HepG2 (cell line): ENCODE data around the gene CCDC14. TPM values are rescaled to one million over a fixed set of nuclear protein-coding genes. Genes with fewer than 3 reads are reported as not detected.

Source experiments
- ATAC-seq: fragments of 200-7000 bp; cut with Tn5 transposase; 3 replicates; pipeline ENCODE4 v1.9.1; 2020; ENCODE audit warnings: mild to moderate bottlenecking, moderate library complexity
- BruUV-seq: library from RNA; stranded (reverse); fragments of 400-500 nt; replicated peaks from 2 replicates; lab custom pipeline; 2021; lab: Mats Ljungman, UMichigan
- CTCF ChIA-PET: fragments of 300-600 bp; formaldehyde crosslinking; extraction: SDS; loops from one replicate; lab custom pipeline; 2021; ENCODE audit warnings: low total read pairs, inconsistent platforms, low intra/inter-chr PET ratio; lab: Yijun Ruan, JAX
- POLR2A ChIA-PET: fragments of 350-600 bp; sonication (Branson Sonifier 250); formaldehyde crosslinking; loops from one replicate; lab custom pipeline; 2020; ENCODE audit warnings: antibody characterized with exemption, inconsistent platforms; lab: Yijun Ruan, JAX
- DNase-seq: peaks from one replicate; pipeline ENCODE4 v3.0.0-alpha.2; 2015; ENCODE audit warnings: low spot score
- FAIRE-seq: peaks from 3 replicates; lab custom pipeline; 2011; peaks lifted over from hg19 to GRCh38; lab: Jason Lieb, UNC
- H2AFZ ChIP-seq: one replicate; pipeline ENCODE4 v1.6.1; 2011; ENCODE audit warnings: low read length, inconsistent platforms
- H3K27ac ChIP-seq: fragments of 300-600 bp; 3 replicates; pipeline ENCODE4 v1.8.0; 2011; ENCODE audit warnings: mixed run types, mild to moderate bottlenecking, mixed read lengths, low read length, inconsistent platforms; ENCODE audit not compliant: insufficient read depth; ENCODE audit errors: extremely low read length
- H3K27me3 ChIP-seq, 2 experiments: fragments of 200-600 bp in 1 of 2; 2 replicates in 1 of 2; 3 replicates in 1 of 2; pipeline versions ENCODE4 v1.6.0 to v1.8.0; 2011; ENCODE audit warnings: low read length in 2 of 2, mild to moderate bottlenecking in 2 of 2, moderate library complexity in 2 of 2, inconsistent platforms in 1 of 2; ENCODE audit not compliant: insufficient read depth in 2 of 2, control insufficient read depth in 1 of 2
- H3K36me3 ChIP-seq, 2 experiments: fragments of 200-600 bp in 1 of 2; replicated peaks in 1 of 2; 2 replicates in 1 of 2; 3 replicates in 1 of 2; pipeline versions ENCODE4 v1.5.1 to v1.8.0; 2011; ENCODE audit warnings: low read length in 2 of 2, inconsistent platforms in 1 of 2; ENCODE audit not compliant: insufficient read depth in 2 of 2, control insufficient read depth in 1 of 2
- H3K4me1 ChIP-seq: 2 replicates; pipeline ENCODE4 v1.5.1; 2012; ENCODE audit warnings: low read length, inconsistent platforms; ENCODE audit not compliant: insufficient read depth
- H3K4me2 ChIP-seq: 2 replicates; pipeline ENCODE4 v1.6.0; 2011; ENCODE audit warnings: low read depth, low read length, inconsistent platforms
- H3K4me3 ChIP-seq, 3 experiments: fragments of 200-600 bp in 1 of 3; sonication (generic), shearing (Covaris generic) in 1 of 3; replicated peaks in 1 of 3; 2 replicates each; pipeline ENCODE4 v1.5.1; 2011 to 2016; ENCODE audit warnings: low read length in 3 of 3, inconsistent platforms in 2 of 3, low read depth in 2 of 3, mild to moderate bottlenecking in 2 of 3, control low read depth in 1 of 3, mixed read lengths in 1 of 3; ENCODE audit not compliant: insufficient read depth in 1 of 3
- H3K79me2 ChIP-seq: one replicate; pipeline ENCODE4 v1.6.1; 2011; ENCODE audit warnings: low read length, inconsistent platforms; ENCODE audit not compliant: insufficient read depth
- H3K9ac ChIP-seq: 2 replicates; pipeline ENCODE4 v1.6.0; 2011; ENCODE audit warnings: mild to moderate bottlenecking, low read depth, low read length, inconsistent platforms; ENCODE audit not compliant: insufficient read depth
- H3K9me3 ChIP-seq: 2 replicates; pipeline ENCODE4 v1.5.1; 2012; ENCODE audit warnings: mild to moderate bottlenecking, low read length
- H4K20me1 ChIP-seq: 2 replicates; pipeline ENCODE4 v1.6.0; 2011; ENCODE audit warnings: inconsistent platforms, mild to moderate bottlenecking, low read length, moderate library complexity; ENCODE audit not compliant: insufficient read depth
- MAFF ChIP-seq: IDR thresholded peaks from 2 replicates; pipeline ENCODE4 v1.6.1; 2011; ENCODE audit warnings: low read depth, low read length, improper control_type of control experiment
- MAFK ChIP-seq, 2 experiments: IDR thresholded peaks in 1 of 2; conservative IDR thresholded peaks in 1 of 2; 2 replicates each; pipeline ENCODE4 v1.6.1; 2011; ENCODE audit warnings: improper control_type of control experiment in 2 of 2, low read length in 2 of 2
- MLX ChIP-seq: IDR thresholded peaks from 2 replicates; pipeline ENCODE4 v1.6.1; 2016
- ZNF414 ChIP-seq: sonication (generic); formaldehyde crosslinking; IDR thresholded peaks from 2 replicates; pipeline ENCODE4 v1.5.0; 2020; ENCODE audit warnings: missing genetic modification reagents
- WGBS: methylation state at CpG from one replicate; pipeline ENCODE4 v1.1.6; 2017; ENCODE audit warnings: low lambda C conversion rate; 5-methylcytosine and 5-hydroxymethylcytosine counted together
- in situ Hi-C: cut with HindIII; loops from 2 replicates; pipeline ENCODE4 v1.10.0; 2017; ENCODE audit warnings: low pct_unique_long_range_greater_than_20kb; ENCODE audit not compliant: extremely low pct_ligation_motif_present
- intact Hi-C: fragments of 100-400 bp; cut with micrococcal nuclease; formaldehyde crosslinking; loops from one replicate; pipeline ENCODE4 v1.10.0; 2022; ENCODE audit not compliant: unreplicated experiment
- polyA plus RNA-seq, 8 experiments: library from polyadenylated mRNA; depleted of rRNA in 3 of 8; stranded (reverse) in 7 of 8; unstranded in 1 of 8; fragments of >200 nt; fragmentation: Illumina TruSeq in 4 of 8; extraction: Trizol in 4 of 8; gene quantifications; 2 replicates each; pipeline versions ENCODE4 v1.2.1 to v1.2.3, GENCODE V29; 2011 to 2016; ENCODE audit warnings: low read depth in 4 of 8, missing spikeins in 1 of 8, mixed read lengths in 1 of 8; ENCODE audit not compliant: insufficient read depth in 1 of 8
- total RNA-seq, 5 experiments: library from RNA; depleted of rRNA; stranded (reverse); fragments of >200 nt; fragmentation: Illumina TruSeq; extraction: Trizol; gene quantifications; 2 replicates each; pipeline ENCODE4 v1.2.3, GENCODE V29; 2016; ENCODE audit warnings: low read depth in 1 of 5
- TF ChIP-seq, protein P1 (sequence below): sonication (generic); formaldehyde crosslinking; IDR thresholded peaks from 2 replicates; pipeline ENCODE4 v1.4.0; 2020; ENCODE audit warnings: mild to moderate bottlenecking, missing genetic modification reagents

CCDC14 gene
- total and polyA plus RNA-seq, 2 of the 13 experiments (the other 11 are each of a cell fraction or from before 2014, with no cell fraction given), result 48.7 to 49.0 TPM

GRCh38 chr3:123952844-123953520, 8.0 kb downstream of the CCDC14 start:
- TF ChIP-seq ZNF414 (CRISPR knock-in tag) (no peak), MAFF (peak; percentile 87), MLX (CRISPR knock-in tag) (no peak), MAFK (conservative IDR thresholded peaks at IDR 0.05 in 1 of 2, IDR thresholded peaks at IDR 0.05 in 1 of 2; ENCODE audit: low read length in 2 of 2) (peak; percentile 79 to 92)
- TF ChIP-seq, protein P1, sequence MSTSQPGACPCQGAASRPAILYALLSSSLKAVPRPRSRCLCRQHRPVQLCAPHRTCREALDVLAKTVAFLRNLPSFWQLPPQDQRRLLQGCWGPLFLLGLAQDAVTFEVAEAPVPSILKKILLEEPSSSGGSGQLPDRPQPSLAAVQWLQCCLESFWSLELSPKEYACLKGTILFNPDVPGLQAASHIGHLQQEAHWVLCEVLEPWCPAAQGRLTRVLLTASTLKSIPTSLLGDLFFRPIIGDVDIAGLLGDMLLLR (CRISPR knock-in tag), result no peak
- no peaks in the 10 kb centered on the region for H3K27me3 ChIP-seq
- POLR2A ChIA-PET, result no interaction called here
- no peak overlapping the region for H3K27ac ChIP-seq
- H3K4me2 ChIP-seq, result no peak overlapping the region
- no peaks in the 10 kb centered on the region for H3K79me2 ChIP-seq
- DNase-seq (no peak), FAIRE-seq (no peak), ATAC-seq (no peak)
- BruUV-seq, result no TSS peak
- no peaks in the 10 kb centered on the region for H4K20me1 ChIP-seq
- H3K4me3 ChIP-seq, result no peak overlapping the region
- no peak overlapping the region for H2AFZ ChIP-seq
- peaks cover 2 to 37% of the 10 kb centered on the region in 2 experiments; a peak in 3 of 5 replicates for H3K36me3 ChIP-seq
- intact Hi-C loops, result no loop called here
- WGBS, result 92% methylated on average over 4 of the region's 4 CpGs
- in situ Hi-C loops, result no loop called here
- H3K4me1 ChIP-seq, result peaks cover 1% of the 10 kb centered on the region; the same call in 1 of the 2 replicates
- H3K9me3 ChIP-seq, result no peaks in the 10 kb centered on the region
- CTCF ChIA-PET, result no interaction called here
- H3K9ac ChIP-seq, result no peak overlapping the region
